H1 (cell line): ENCODE results near the gene ERVFRD-1. TPM values are rescaled to one million over a fixed set of nuclear protein-coding genes. Genes with fewer than 3 reads are reported as not detected.
A peak's percentile ranks its signal among the peaks of the same experiment; 100 is the strongest.

ENCODE experiments used
- CTCF ChIA-PET: fragments of 300-600 bp; sonication (Branson Sonifier 250); formaldehyde crosslinking; loops from one replicate; lab custom pipeline; 2021; ENCODE audit not compliant: partially characterized antibody; lab: Charles Lee
- POLR2A ChIA-PET: fragments of 300-600 bp; sonication (Branson Sonifier 250); formaldehyde crosslinking; loops from one replicate; lab custom pipeline; 2021; ENCODE audit warnings: inconsistent platforms; ENCODE audit not compliant: partially characterized antibody; lab: Charles Lee
- DNase-seq, 2 experiments: peaks; one replicate each; pipeline versions ENCODE4 v3.0.0 to v3.0.0-alpha.2; 2010 to 2022; ENCODE audit warnings: low spot score in 2 of 2, low read depth in 1 of 2, mixed read lengths in 1 of 2
- FAIRE-seq: peaks from 2 replicates; lab custom pipeline; 2011; peaks lifted over from hg19 to GRCh38; lab: Jason Lieb, UNC
- H2AFZ ChIP-seq: 2 replicates; pipeline ENCODE4 v1.8.1; 2012; ENCODE audit warnings: low read length, inconsistent platforms
- H2AK5ac ChIP-seq: 2 replicates; pipeline ENCODE4 v1.6.1; 2013; ENCODE audit warnings: low read depth, low read length
- H2BK120ac ChIP-seq: replicated peaks from 2 replicates; pipeline ENCODE3; 2013; ENCODE audit warnings: low read depth, low read length, inconsistent platforms
- H2BK12ac ChIP-seq: 2 replicates; pipeline ENCODE4 v1.6.1; 2013; ENCODE audit warnings: low read depth, low read length
- H2BK15ac ChIP-seq: 2 replicates; pipeline ENCODE4 v1.6.1; 2013; ENCODE audit warnings: low read length
- H2BK20ac ChIP-seq: 2 replicates; pipeline ENCODE4 v1.6.1; 2013; ENCODE audit warnings: low read length
- H2BK5ac ChIP-seq: 2 replicates; pipeline ENCODE4 v1.6.1; 2013; ENCODE audit warnings: low read depth, low read length
- H3K14ac ChIP-seq: 2 replicates; pipeline ENCODE4 v1.6.1; 2013; ENCODE audit warnings: inconsistent platforms; ENCODE audit not compliant: insufficient read length
- H3K18ac ChIP-seq: 2 replicates; pipeline ENCODE4 v1.6.1; 2013; ENCODE audit warnings: low read length; ENCODE audit errors: extremely low read depth
- H3K23ac ChIP-seq: 2 replicates; pipeline ENCODE4 v1.6.1; 2013; ENCODE audit warnings: inconsistent platforms; ENCODE audit not compliant: insufficient read length
- H3K23me2 ChIP-seq: 2 replicates; pipeline ENCODE4 v1.6.1; 2013; ENCODE audit warnings: low read depth, low read length
- H3K27ac ChIP-seq: 2 replicates; pipeline ENCODE4 v1.6.1; 2011; ENCODE audit warnings: low read depth, low read length, inconsistent platforms
- H3K27me3 ChIP-seq, 4 experiments: replicated peaks in 1 of 4; 1 replicate in 1 of 4; 2 replicates in 3 of 4; pipeline versions ENCODE4 v1.6.1 to v1.8.1; 2011 to 2013; ENCODE audit warnings: low read length in 3 of 4, mild to moderate bottlenecking in 3 of 4, inconsistent platforms in 2 of 4, mixed read lengths in 2 of 4, moderate library complexity in 1 of 4; ENCODE audit not compliant: control insufficient read depth in 3 of 4, insufficient read depth in 3 of 4; ENCODE audit errors: extremely low read depth in 1 of 4
- H3K36me3 ChIP-seq, 4 experiments: 2 replicates each; pipeline versions ENCODE4 v1.6.1 to v1.8.1; 2011 to 2013; ENCODE audit warnings: mild to moderate bottlenecking in 4 of 4, low read length in 3 of 4, moderate library complexity in 2 of 4, control low read depth in 1 of 4, inconsistent platforms in 1 of 4; ENCODE audit not compliant: insufficient read depth in 4 of 4, control insufficient read depth in 2 of 4
- H3K4ac ChIP-seq: replicated peaks from 2 replicates; pipeline ENCODE3; 2013; ENCODE audit warnings: low read length, low read depth, mixed read lengths, inconsistent platforms; ENCODE audit not compliant: insufficient read length
- H3K4me1 ChIP-seq, 4 experiments: replicated peaks in 1 of 4; 1 replicate in 1 of 4; 2 replicates in 3 of 4; pipeline versions ENCODE4 v1.6.1 to v1.8.1; 2011 to 2013; ENCODE audit warnings: low read length in 3 of 4, inconsistent platforms in 2 of 4, mixed read lengths in 1 of 4; ENCODE audit not compliant: insufficient read depth in 4 of 4, control insufficient read depth in 3 of 4
- H3K4me2 ChIP-seq, 2 experiments: 2 replicates each; pipeline versions ENCODE4 v1.6.1 to v1.8.1; 2011 to 2013; ENCODE audit warnings: low read depth in 2 of 2, low read length in 2 of 2, control low read depth in 1 of 2, inconsistent platforms in 1 of 2, mild to moderate bottlenecking in 1 of 2; ENCODE audit not compliant: insufficient read depth in 1 of 2
- H3K4me3 ChIP-seq, 4 experiments: fragments of 200-600, 300-600 bp in 1 of 4; sonication (generic), shearing (Covaris generic), sonication (Bioruptor Twin) in 1 of 4; 2 replicates each; pipeline versions ENCODE4 v1.5.1 to v1.8.1; 2011 to 2016; ENCODE audit warnings: low read length in 4 of 4, low read depth in 3 of 4, control low read depth in 2 of 4, inconsistent platforms in 2 of 4, mild to moderate bottlenecking in 2 of 4, mixed read lengths in 1 of 4, moderate library complexity in 1 of 4; ENCODE audit not compliant: insufficient read depth in 2 of 4; ENCODE audit errors: extremely low read depth in 1 of 4
- H3K56ac ChIP-seq: replicated peaks from 2 replicates; pipeline ENCODE3; 2013; ENCODE audit warnings: low read depth, mild to moderate bottlenecking, mixed read lengths, low read length, inconsistent platforms; ENCODE audit not compliant: insufficient read length
- H3K79me1 ChIP-seq: 2 replicates; pipeline ENCODE4 v1.6.1; 2013; ENCODE audit warnings: low read depth, low read length, control low read depth
- H3K79me2 ChIP-seq, 2 experiments: 2 replicates each; pipeline versions ENCODE4 v1.6.1 to v1.8.1; 2012 to 2013; ENCODE audit warnings: low read length in 2 of 2, mild to moderate bottlenecking in 2 of 2, inconsistent platforms in 1 of 2; ENCODE audit not compliant: insufficient read depth in 2 of 2, control insufficient read depth in 1 of 2
- H3K9ac ChIP-seq, 4 experiments: replicated peaks in 1 of 4; 1 replicate in 1 of 4; 2 replicates in 3 of 4; pipeline versions ENCODE4 v1.6.1 to v1.8.1; 2011 to 2013; ENCODE audit warnings: low read depth in 3 of 4, low read length in 3 of 4, control low read depth in 2 of 4, mild to moderate bottlenecking in 2 of 4, moderate library complexity in 2 of 4, inconsistent platforms in 1 of 4; ENCODE audit errors: extremely low read depth in 1 of 4
- H3K9me3 ChIP-seq, 2 experiments: 2 replicates each; pipeline versions ENCODE4 v1.6.1 to v1.8.1; 2012 to 2013; ENCODE audit warnings: mild to moderate bottlenecking in 2 of 2, moderate library complexity in 2 of 2, control low read depth in 1 of 2, inconsistent platforms in 1 of 2, low read depth in 1 of 2, low read length in 1 of 2, mixed read lengths in 1 of 2; ENCODE audit not compliant: insufficient read depth in 2 of 2
- H4K20me1 ChIP-seq, 2 experiments: replicated peaks in 1 of 2; 2 replicates each; pipeline versions ENCODE3 to v1.8.1; 2011 to 2013; ENCODE audit warnings: inconsistent platforms in 2 of 2, low read length in 2 of 2, mild to moderate bottlenecking in 1 of 2; ENCODE audit not compliant: insufficient read depth in 2 of 2, control insufficient read depth in 1 of 2
- H4K5ac ChIP-seq: 2 replicates; pipeline ENCODE4 v1.6.1; 2013; ENCODE audit warnings: low read length, low read depth, mixed read lengths, inconsistent platforms; ENCODE audit not compliant: insufficient read length
- H4K8ac ChIP-seq: 2 replicates; pipeline ENCODE4 v1.8.0; 2013; ENCODE audit warnings: mild to moderate bottlenecking, moderate library complexity, low read length, inconsistent platforms; ENCODE audit not compliant: insufficient read depth; ENCODE audit errors: extremely low read depth
- H4K91ac ChIP-seq: replicated peaks from 2 replicates; pipeline ENCODE3; 2013; ENCODE audit warnings: low read length, mixed read lengths, inconsistent platforms; ENCODE audit not compliant: insufficient read length
- ASH2L ChIP-seq: fragments of 200-600, 300-600 bp; sonication (generic); IDR thresholded peaks from one replicate; pipeline ENCODE4 v1.7.1; 2017; ENCODE audit warnings: low read length
- BACH1 ChIP-seq: IDR thresholded peaks from 2 replicates; pipeline ENCODE4 v1.6.1; 2012; ENCODE audit warnings: low read length, improper control_type of control experiment
- CBX5 ChIP-seq: fragments of 300-800, 300-1000 bp; sonication (generic); IDR thresholded peaks from 2 replicates; pipeline ENCODE4 v1.7.1; 2016; ENCODE audit warnings: antibody characterized with exemption, low read length, low read depth
- CREB1 ChIP-seq: IDR thresholded peaks from 2 replicates; pipeline ENCODE4 v1.6.1; 2012; ENCODE audit warnings: inconsistent platforms
- GTF2F1 ChIP-seq: IDR thresholded peaks from 2 replicates; pipeline ENCODE4 v1.6.1; 2012; ENCODE audit warnings: low read depth, low read length, improper control_type of control experiment, borderline replicate concordance
- KDM4A ChIP-seq: IDR thresholded peaks from one replicate; pipeline ENCODE4 v1.7.1; 2012; ENCODE audit warnings: low read depth, mild to moderate bottlenecking, moderate library complexity, low read length, inconsistent platforms; ENCODE audit not compliant: severe bottlenecking
- KDM5A ChIP-seq: fragments of 200-600 bp; IDR thresholded peaks from 2 replicates; pipeline ENCODE4 v1.7.1; 2012; ENCODE audit warnings: mild to moderate bottlenecking, low read length, inconsistent platforms, mixed read lengths
- POLR2A ChIP-seq, 2 experiments: IDR thresholded peaks; 1 replicate in 1 of 2; 2 replicates in 1 of 2; pipeline ENCODE4 v1.6.1; 2011; ENCODE audit warnings: low read depth in 2 of 2, low read length in 2 of 2, mild to moderate bottlenecking in 2 of 2; ENCODE audit errors: control extremely low read depth in 1 of 2
- POU5F1 ChIP-seq: IDR thresholded peaks from 2 replicates; pipeline ENCODE4 v1.6.1; 2011; ENCODE audit warnings: low read depth, mild to moderate bottlenecking, low read length, moderate library complexity
- SAP30 ChIP-seq: fragments of 300-600 bp; sonication (generic); IDR thresholded peaks from 2 replicates; pipeline ENCODE4 v1.7.1; 2012; ENCODE audit warnings: low read length, moderate library complexity, mild to moderate bottlenecking, inconsistent platforms; ENCODE audit not compliant: insufficient read depth, insufficient replicate concordance
- SP1 ChIP-seq: IDR thresholded peaks from 2 replicates; pipeline ENCODE4 v1.6.1; 2011; ENCODE audit warnings: low read depth, low read length
- TAF1 ChIP-seq: IDR thresholded peaks from 2 replicates; pipeline ENCODE4 v1.6.1; 2011; ENCODE audit warnings: mild to moderate bottlenecking, low read depth, low read length
- TBP ChIP-seq: IDR thresholded peaks from 2 replicates; pipeline ENCODE4 v1.6.1; 2011; ENCODE audit warnings: low read depth, low read length, improper control_type of control experiment
- WGBS, 2 experiments: shearing (Covaris generic) in 1 of 2; methylation state at CpG; one replicate each; pipeline versions ENCODE4 v1.1.6 to v1.1.7; 2013 to 2015; ENCODE audit warnings: low lambda C conversion rate in 2 of 2, mixed read lengths in 2 of 2, inconsistent platforms in 1 of 2, low coverage in 1 of 2, missing lambda C conversion rate in 1 of 2; ENCODE audit not compliant: insufficient replicate concordance in 2 of 2, insufficient coverage in 1 of 2, insufficient read length in 1 of 2; ENCODE audit errors: extremely low coverage in 1 of 2, missing lambda C conversion rate in 1 of 2; 5-methylcytosine and 5-hydroxymethylcytosine counted together
- polyA plus RNA-seq, 7 experiments: library from polyadenylated mRNA; depleted of rRNA in 3 of 7; stranded (reverse) in 5 of 7; unstranded in 2 of 7; fragments of >200 nt in 5 of 7; fragments of 200-250 nt in 2 of 7; gene quantifications; 1 replicate in 5 of 7; 2 replicates in 1 of 7; 4 replicates in 1 of 7; pipeline versions ENCODE4 v1.2.1 to v1.2.3, GENCODE V29; 2011 to 2013; ENCODE audit warnings: missing spikeins in 2 of 7, mixed read lengths in 2 of 7
- total RNA-seq: library from RNA; stranded (reverse); fragmentation: NEBNext Ultra II Directional; extraction: Animal tissue kit (Norgen Biotek cat#: 25700); gene quantifications from 2 replicates; pipeline ENCODE4 v1.2.1, GENCODE V29; 2021

The ERVFRD-1 gene
- total and polyA plus RNA-seq, 2 of the 8 experiments (the other 6 are each of a cell fraction or from before 2014, with no cell fraction given), result not detected

DNA sequence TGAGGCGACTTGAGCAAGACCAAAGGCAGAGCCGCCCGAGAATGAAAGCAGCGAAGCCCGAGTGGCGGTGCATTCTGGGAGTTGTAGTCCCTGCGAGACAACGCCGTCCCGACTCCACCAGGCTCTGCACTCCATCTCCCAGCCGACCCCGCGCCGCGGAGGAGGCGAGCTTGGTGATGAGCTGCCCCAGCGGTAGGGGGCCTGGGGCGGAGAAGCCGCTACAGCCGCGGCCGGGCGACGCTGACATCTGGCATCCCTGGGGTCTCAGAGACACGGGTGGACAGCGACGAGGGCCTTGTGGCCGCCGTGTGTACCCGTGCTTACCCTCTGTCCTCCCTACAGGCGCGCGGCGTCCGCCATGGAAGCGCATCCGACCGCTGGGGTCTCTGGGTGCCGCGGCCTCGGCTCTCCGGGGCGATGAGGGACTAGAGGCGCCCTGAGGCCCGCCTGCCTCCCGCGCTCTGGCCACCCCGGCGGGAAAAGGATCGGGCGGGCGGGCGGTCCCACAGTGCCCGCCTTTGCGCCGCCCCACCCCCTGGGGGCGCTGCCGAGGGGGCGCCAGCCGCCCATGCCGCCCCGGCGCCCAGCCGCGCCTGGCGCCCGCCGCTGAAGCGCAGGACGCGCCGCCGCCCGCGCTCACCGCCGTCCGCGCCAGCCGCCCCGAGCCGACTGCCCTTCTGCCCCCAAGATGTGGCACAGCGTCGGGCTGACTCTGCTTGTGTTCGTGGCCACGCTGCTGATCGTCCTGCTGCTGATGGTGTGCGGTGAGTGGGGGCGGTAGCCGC lies 17.7 kb downstream of the ERVFRD-1 start, which contains the start of gene SMIM13:
TSS of gene SMIM13 (plus strand) at position 209 of the 785 bp plus-strand sequence. CDS start at position 689, 480 bp downstream.
- Histone ChIP-seq H2BK5ac (peak within 1 kb of the TSS; percentile 97), H3K9me3 (no peaks in the 10 kb centered on the region), H3K4me3 (peak within 1 kb of the TSS; percentile 63 to 99 (median 77)), H2BK15ac (peak within 1 kb of the TSS; percentile 88; the same call in 1 of the 2 replicates), H4K5ac (peak within 1 kb of the TSS; percentile 91), H4K8ac (peak within 1 kb of the TSS; percentile 95), H2AK5ac (no peak within 1 kb of the TSS), H3K27me3 (no peaks in the 10 kb centered on the region), H3K14ac (no peak within 1 kb of the TSS), H2BK120ac (no peak within 1 kb of the TSS), H3K36me3 (no peaks in the 10 kb centered on the region), H2BK12ac (peak within 1 kb of the TSS; percentile 97), H3K9ac (peak within 1 kb of the TSS; percentile 90 to 94 (median 91)), H3K23ac (no peak within 1 kb of the TSS), H2BK20ac (no peak within 1 kb of the TSS), H2AFZ (peak within 1 kb of the TSS; percentile 96), H4K91ac (peak within 1 kb of the TSS; percentile 95), H3K23me2 (peaks cover 6% of the 10 kb centered on the region; the same call in 1 of the 2 replicates), H3K4me1 (peaks cover 0 to 5% (median 2%) of the 10 kb centered on the region in 4 experiments; a peak in 5 of 7 replicates), H3K4ac (peak within 1 kb of the TSS; percentile 66), H3K79me2 (peaks cover 0 to 45% of the 10 kb centered on the region in 2 experiments; a peak in 2 of 4 replicates), H3K56ac (peak within 1 kb of the TSS; percentile 97), H3K79me1 (peaks cover 3% of the 10 kb centered on the region), H3K27ac (peak within 1 kb of the TSS; percentile 87), H3K4me2 (peak within 1 kb of the TSS; percentile 82 to 93), H4K20me1 (peaks cover 0 to 4% of the 10 kb centered on the region in 2 experiments), H3K18ac (peak within 1 kb of the TSS; percentile 100)
- ChIA-PET POLR2A (interaction anchor here (0.6 kb wide), 1 partner anchor 23 kb away, joined by 3 read pairs; no protein-coding TSS in a partner anchor), CTCF (interaction anchor here (0.7 to 1.5 kb wide), 6 partner anchors 12 to 369 kb away, joined by 3 to 5 read pairs (median 3); partner anchors contain the start of gene ERVFRD-1)
- peak; percentile 94 to 95 for DNase-seq
- FAIRE-seq, result no peak
- WGBS, 2 experiments, result 2% methylated on average over 74 of the region's 90 CpGs; no CpG with 5 or more reads in 1 of the 2 experiments
- TF ChIP-seq SP1 (no peak), KDM5A (no peak), GTF2F1 (no peak), KDM4A (peak; percentile 86), SAP30 (no peak), ASH2L (peak; percentile 72), TBP (peak; percentile 69), CBX5 (no peak), BACH1 (peak; percentile 19; the same call in 1 of the 2 replicates), POU5F1 (no peak), TAF1 (peak; percentile 36; the same call in 1 of the 2 replicates), POLR2A (IDR thresholded peaks at IDR 0.05; ENCODE audit: control extremely low read depth in 1 of 2, low read depth in 2 of 2, low read length in 2 of 2) (peak in 1 of 2 experiments; percentile 63; a peak in 2 of 3 replicates), CREB1 (peak; percentile 83)
